Fibroblast of skin of scalp (primary cell): ENCODE results near the gene RNU1-2. TPM values are rescaled to one million over a fixed set of nuclear protein-coding genes. Genes with fewer than 3 reads are reported as not detected.
"Not testable (repeated sequence)": the region's sequence is repeated elsewhere in the genome, so short reads cannot be mapped to it uniquely, and the experiment has no call there.

Experiments
- DNase-seq: peaks from one replicate; pipeline ENCODE4 v3.0.0-alpha.2; 2013
- polyA plus RNA-seq, 2 experiments: library from polyadenylated mRNA; unstranded; fragments of 120-200 nt; gene quantifications; one replicate each; pipeline ENCODE4 v1.2.1, GENCODE V29; 2013; ENCODE audit not compliant: insufficient read length in 2 of 2

RNU1-2 gene
- polyA plus RNA-seq (2013, experiment 1 of 2; ENCODE audit: insufficient read length) = not detected
- polyA plus RNA-seq (2013, experiment 2 of 2; ENCODE audit: insufficient read length) = not detected

DNA sequence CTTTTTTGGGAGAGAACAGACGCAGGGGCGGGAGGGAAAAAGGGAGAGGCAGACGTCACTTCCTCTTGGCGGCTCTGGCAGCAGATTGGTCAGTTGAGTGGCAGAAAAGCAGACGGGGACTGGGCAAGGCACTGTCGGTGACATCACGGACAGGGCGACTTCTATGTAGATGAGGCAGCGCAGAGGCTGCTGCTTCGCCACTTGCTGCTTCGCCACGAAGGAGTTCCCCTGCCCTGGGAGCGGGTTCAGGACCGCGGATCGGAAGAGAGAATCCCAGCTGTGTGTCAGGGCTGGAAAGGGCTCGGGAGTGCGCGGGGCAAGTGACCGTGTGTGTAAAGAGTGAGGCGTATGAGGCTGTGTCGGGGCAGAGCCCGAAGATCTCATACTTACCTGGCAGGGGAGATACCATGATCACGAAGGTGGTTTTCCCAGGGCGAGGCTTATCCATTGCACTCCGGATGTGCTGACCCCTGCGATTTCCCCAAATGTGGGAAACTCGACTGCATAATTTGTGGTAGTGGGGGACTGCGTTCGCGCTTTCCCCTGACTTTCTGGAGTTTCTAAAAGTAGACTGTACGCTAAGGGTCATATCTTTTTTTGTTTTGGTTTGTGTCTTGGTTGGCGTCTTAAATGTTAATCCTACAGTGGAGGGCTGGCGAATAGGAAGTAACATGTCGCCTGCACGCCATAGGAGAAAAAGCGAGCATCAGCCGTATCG, at the start of gene RNU1-2:
Gene RNU1-2 (plus strand): TSS at position 383 of the 718 bp plus-strand sequence.
- peak; percentile 100 for DNase-seq

DNA sequence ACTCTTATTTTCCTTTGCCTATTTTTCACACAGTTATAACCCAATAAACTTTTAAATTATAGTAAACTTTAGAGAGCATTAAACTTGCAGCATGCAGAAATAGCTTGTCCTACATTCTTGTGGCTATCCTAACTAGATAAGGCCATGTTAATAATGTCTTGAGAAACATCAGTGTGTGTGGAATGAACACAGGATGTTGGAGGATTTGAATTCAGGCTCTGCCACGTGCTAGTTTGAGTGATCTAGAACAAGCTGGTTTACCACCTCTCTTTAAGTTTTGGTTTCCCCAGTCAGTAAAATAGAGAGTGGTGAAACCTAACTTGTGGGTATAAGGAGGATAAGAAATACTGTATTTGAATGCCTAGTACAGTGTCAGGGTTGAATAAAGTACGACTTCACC, 39.6 kb upstream of the RNU1-2 start:
- not testable (repeated sequence) for DNase-seq

DNA sequence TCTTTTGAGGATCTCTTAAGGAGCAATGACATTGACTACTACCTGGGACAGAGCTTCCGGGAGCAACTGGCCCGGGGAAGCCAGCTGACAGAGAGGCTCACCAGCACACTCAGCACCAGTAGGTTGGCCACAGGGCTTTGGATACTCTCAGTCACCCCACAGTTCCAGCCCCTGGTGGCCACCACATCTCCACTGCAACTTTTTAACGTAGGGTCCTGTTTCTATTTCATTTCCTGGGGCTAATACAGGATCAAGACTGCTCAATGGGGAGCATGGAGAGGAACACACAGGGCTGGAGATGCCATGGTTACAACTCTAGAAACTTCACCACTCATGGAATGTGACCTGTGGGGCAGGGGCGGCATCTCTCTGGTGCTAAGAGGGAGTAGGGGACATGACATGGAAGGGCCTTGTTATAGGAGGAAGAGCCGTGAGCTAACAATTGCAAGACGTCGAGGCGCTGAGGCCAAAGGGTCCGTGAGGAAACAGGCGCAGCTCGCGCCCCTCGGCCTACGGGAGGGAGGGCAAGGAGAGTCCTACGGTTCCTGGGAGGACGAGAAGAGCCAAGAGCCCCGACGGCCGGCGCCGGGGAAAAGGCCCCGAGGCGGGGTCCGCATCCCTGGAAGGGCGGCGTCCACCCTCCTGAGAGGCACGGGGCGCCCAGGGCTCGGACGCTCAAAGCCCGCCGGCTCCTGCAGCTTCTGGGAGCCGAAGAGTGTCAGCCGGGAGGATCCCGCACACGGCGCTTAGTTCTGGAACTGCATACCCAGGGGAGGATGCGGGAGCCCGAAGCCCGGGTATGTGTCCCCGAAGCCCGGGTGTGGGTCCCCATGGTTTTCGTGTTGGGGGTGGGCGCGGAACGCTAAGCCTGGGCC, 36.4 kb upstream of the RNU1-2 start:
- DNase-seq = not testable (repeated sequence)

DNA sequence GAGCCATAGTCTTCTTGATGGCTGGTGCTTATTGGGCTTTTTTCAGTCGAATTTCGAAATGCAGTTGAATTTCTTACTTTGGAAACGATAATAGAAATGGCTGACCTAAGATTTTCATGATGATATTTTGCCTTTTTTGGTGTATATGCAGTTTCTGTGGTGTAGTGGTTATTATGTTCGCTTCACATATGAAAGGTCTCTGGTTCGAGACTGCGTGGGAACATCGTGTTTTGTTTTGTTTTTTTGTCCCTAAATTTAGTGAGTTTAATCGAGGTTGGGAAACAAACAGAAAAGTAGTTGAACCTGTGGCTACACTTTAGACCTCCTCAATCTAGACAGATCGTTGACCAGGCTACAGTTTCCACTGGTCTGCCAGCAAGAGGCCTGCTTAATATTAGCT, 35.7 kb upstream of the RNU1-2 start:
- not testable (repeated sequence) for DNase-seq

DNA sequence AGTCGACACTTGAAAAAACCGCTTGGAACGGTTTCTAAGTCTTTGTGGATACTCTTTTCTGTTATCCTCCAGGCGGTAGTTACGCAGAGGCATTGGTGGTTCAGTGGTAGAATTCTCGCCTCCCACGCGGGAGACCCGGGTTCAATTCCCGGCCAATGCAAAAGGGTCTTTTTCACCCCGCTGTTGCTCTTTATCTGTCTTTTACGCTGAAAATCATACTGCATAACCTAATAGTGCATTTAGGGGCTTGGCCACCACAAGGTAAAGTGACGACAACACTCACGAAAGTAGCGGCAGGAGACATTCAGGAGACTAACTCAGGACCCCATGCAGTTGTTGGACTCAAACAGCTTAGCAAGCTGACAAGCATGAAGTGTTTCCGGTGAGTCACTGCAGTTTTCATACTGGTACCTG, 33.9 kb upstream of the RNU1-2 start:
- DNase-seq = not testable (repeated sequence)

DNA sequence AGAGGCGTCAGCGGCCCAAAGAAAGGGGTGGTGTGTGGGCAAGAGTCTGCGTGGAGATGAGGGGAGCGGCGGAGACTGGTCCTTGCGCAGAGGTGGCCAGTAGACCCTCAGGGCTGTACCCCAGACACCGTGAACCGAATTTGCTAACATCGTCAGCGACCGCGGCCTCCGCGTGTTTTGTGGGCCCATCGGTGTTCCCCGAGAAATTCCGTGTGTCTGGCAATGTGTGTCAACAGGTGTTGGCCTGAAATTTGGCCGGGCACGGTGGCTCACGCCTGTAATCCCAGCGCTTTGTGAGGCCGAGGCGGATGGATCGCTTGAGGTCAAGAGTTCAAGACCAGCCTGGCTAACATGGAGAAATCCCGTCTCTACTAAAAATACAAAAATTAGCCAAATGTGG, 33.4 kb upstream of the RNU1-2 start:
- DNase-seq = not testable (repeated sequence)

DNA sequence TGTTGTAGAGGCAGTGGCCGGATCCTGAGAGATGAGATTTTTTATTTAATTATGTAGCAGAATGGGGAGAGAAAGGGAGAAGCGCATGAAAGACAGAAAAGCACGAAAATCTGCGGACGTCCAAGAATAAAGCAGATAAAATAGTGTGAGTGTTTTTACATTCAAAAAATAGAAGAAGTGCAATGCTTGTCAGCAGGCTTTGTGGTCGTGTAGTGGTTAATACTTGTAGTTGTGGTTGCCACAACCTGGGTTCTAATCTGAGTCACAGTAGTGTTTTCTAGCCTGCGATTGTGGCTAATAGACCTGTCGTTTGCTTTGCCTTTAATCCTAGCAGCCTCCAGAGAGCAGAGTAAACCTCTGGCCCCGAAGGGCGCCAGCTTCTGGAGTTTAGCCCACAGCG, 32.8 kb upstream of the RNU1-2 start:
- DNase-seq = not testable (repeated sequence)

DNA sequence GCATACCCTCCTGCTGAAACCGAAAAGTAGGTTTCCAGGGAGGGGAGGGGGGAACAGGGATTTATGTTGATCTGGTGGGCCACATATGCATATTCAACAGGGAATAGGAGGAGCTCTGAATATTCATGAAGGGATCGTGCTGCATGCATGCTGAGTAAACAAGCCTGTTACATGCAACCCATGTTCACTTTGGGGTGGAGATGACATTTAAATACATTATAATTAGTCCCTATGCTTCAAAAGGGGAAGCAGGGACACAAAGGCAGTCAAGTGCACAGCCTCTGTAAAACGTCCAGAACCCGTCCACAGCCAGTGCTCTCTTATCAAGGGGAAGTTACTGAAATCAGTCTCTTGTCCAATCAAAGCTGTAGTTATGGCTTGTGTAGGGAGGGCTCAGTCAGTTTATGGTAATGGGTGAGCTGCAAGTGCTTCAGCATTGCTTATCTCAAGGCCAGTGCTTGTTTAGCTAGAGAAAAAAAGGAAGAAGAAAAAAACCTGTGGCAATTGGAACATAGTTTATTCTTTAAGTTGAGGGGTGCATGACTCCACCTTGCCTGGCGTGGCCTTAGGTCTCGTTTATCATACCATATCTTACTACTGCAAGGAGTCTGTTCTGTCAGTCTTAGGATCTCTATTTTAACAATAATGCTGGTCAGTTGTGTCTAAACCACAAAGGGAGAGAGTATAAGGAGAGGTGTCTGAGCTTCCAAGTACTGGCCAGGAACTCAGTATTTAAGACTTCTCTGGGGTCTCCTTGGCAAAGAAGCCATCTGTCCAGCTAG, 28.7 kb upstream of the RNU1-2 start:
- not testable (repeated sequence) for DNase-seq

DNA sequence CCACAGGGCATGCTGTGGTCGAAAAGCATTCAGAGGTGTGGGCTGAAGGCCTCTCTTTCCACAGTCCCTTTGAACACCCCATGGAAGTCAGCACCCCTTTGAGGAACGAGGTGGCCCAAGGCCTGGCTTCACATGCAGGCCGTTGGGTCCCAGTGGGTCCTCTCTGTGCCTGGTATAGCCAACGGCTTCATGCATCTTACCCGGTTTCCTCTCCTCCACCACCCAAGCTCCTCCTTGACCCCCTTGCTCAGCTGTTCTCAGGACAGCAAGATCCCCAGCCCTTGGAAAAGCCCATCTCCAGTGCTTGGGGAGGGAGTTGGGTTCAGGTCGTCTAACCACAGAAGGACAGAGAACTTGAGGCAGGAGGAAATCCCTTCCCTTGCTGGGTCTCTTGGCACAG, 27.0 kb upstream of the RNU1-2 start:
- DNase-seq = not testable (repeated sequence)

DNA sequence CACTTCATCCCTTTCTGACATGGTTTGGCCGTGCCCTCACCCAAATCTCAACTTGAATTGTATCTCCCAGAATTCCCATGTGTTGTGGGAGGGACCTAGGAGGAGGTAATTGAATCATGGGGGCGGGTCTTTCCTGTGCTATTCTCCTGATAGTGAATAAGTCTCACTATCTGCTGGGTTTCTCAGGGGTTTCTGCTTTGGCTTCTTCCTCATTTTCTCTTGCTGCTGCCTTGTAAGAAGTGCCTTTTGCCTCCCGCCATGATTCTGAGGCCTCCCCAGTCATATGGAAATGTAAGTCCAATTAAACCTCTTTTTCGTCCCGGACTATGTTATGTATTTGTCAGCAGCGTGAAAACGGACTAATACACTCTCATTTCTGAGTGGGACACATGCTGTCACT, 25.8 kb upstream of the RNU1-2 start:
- DNase-seq = not testable (repeated sequence)

DNA sequence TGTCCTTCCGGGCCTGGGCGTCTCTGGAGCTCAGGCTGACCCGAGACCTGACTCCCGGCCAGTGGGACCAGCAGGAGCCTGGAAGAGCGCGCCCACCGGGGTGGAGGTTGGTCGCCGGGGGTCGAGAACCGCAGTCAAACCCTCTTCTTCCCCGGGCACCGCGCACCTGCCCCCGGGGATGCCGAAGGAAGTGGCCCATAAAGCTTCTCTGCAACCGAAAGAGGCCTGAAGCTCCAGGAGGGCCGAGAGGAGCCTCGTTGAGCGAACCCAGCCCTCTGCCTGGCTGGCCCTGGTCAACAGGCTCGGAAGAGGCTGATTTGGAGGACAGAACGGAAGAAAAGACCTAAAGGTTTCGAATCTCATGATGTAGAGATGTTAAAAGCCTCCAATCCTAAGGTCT, 24.6 kb upstream of the RNU1-2 start:
- not testable (repeated sequence) for DNase-seq

DNA sequence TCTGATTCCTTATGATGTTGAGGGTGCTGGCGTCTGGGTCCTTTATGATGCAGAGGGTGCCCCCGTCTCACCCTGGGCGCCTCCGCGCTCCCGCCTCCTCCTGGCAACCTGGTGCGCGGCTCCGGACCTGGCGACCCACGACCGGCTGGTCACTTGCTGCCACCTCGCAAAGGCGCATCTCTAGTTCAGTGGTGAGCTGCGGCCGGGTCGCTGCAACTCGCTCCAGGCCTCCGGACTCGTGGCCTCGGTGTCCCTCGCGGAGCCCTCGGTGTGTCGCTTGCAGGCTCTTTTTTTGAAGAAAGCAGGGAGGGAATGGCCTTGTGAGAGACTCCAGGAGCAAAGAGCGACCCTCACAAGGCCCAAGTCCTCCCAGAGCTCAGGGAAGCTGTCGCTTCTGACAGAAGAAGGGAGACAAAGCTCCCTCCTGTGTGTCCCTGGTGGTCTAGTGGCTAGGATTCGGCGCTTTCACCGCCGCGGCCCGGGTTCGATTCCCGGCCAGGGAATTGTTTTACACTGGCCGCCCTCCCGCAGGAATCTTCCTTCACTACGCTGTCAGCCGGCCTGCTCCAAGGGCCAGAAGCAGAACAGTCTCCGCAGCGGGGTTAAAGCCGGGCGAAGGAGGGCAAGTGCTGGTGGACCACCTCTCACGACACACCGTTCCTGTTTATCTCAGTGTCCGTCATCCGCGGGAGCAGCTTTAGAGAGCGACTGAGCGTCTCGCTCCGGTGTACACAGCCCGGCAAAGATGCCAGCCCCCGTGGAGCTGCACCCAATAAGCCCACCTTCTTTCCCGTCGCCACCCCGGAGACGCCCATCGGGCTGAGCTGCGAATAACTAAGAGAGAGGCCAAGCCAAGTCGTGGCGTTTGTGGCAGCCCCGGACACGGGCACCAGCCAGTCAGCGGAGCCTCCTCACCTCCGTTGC, 23.4 kb upstream of the RNU1-2 start:
- peak; percentile 91 for DNase-seq

DNA sequence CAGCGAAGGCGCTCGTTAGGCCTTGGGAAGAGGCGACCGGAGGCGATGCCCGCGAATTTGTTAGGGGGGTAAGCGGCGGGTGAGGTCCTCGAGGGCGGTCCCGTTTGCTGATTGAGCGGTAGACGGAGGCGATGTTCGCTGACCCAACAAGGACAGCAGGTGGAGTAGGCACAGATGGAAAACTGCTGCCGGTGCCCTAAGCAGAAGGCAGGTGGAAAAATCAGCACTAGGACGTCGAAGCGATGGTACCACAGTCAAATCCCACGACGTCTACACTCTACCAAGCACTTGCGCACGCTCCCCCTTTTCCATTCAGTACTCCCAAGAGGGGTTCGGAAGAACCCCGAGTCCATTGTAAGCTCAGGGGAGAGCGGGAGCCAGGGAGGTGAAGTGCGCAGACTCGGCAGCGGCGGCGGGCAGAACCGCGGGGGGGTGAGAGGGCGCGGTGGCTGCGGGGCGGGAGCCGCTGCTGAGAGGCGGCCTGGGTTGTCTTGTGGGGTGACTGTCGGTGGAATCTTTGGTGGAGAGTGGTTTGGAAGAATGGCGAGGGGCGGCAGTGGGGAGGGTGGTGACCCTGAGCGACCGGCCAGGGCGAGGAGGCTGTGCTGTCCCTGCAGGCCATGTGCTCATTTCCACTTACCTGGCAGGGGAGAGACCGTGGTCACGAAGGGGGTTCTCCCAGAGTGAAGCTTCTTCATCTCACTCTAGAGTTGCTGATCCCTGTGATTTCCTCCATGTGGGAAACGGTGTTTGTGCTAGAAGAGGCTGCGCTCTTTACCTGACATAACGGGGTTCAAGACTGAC, 22.5 kb upstream of the RNU1-2 start:
- not testable (repeated sequence) for DNase-seq

DNA sequence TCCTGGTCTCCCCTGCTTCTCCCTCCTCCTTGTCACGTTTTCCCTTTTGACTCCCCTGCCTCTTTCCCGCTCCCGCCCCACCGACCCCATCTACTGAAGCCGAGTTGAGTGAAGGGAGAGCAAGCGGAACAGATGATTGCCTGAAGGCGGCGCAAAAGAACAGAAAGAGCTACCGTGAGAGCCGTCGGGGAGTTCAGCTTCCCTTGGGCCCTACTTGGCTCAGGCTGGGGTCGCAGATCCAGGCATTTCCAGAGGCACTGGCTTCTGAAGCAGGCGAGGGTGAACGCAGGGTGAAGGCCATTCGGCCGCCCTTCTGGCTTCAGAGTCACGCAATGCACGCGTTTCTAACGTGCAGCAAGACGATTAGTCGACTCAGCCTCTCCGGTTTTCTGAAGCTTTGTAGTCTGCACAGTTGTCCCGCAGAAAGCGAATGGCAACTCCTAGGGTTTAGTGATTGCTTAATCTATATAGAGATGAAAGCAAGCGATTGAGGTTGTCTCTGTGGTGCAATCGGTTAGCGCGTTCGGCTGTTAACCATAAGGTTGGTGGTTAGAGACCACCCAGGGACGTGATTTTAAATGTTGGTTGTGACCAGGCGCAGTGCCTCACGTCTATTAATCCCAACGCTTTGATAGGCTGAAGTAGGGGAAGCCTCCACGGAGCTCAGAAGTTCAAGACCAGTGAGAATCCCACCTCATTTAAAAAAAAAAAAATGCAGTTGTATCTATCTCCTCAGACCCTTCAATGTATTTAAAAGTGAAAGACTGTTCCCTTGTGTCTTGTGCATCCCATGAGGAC, 20.6 kb upstream of the RNU1-2 start:
- not testable (repeated sequence) for DNase-seq

DNA sequence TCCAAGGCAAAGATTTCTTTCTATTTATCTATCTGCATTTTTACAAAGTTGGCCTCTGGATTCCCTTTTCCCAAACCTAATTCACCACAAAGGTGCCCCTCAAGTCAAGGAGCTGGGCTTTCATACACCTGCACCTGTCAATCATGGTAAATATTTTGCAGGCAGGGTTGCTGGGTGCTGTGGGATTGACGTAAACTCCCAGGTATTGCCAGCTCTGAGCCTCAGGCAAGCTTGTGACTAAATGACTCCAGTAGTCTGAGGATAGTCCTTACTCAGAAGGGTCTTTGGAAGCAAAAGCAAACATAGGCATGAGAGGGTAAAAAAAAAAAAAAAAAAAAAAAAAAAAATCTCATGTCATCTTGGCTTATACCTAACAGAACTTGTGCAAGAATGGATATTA, 14.0 kb upstream of the RNU1-2 start:
- DNase-seq = not testable (repeated sequence)

DNA sequence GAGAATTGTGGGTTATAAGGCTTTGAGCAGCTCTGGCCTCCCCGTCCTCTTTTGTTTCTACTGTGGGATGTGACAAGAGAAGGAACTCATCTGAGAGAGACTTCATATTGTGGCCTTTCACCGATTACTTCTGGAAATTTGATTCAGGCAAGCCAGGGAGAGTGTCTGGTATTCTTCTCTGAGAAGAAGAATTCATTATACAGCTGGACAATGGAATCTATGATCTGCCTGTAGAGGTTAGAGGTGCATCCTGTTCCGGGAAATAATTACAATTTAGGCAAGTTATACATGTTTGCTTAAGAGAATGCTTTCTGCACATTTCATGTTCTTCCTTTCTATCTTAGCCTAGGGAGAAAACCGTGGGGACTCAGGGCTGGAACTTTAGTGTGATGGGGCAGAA, 12.8 kb upstream of the RNU1-2 start:
- DNase-seq = no peak

DNA sequence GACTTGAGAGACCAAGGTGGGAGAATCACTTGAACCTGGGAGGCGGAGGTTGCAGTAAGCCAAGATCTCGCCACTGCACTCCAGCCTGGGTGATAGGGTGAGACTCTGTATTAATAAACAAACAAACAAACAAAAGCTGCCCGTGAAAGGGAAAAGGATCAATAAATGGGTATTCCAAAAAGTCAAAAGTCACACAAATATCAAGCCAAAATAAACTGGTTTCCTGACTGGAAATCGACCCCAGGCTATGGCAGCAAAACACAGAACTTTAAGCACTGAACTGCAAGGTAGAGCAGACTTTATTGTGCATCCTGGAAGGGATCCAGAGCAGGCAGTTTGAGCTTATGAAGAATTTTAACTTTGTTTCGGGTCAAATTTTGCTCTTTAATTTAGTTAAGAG, 11.3 kb upstream of the RNU1-2 start:
- not testable (repeated sequence) for DNase-seq

DNA sequence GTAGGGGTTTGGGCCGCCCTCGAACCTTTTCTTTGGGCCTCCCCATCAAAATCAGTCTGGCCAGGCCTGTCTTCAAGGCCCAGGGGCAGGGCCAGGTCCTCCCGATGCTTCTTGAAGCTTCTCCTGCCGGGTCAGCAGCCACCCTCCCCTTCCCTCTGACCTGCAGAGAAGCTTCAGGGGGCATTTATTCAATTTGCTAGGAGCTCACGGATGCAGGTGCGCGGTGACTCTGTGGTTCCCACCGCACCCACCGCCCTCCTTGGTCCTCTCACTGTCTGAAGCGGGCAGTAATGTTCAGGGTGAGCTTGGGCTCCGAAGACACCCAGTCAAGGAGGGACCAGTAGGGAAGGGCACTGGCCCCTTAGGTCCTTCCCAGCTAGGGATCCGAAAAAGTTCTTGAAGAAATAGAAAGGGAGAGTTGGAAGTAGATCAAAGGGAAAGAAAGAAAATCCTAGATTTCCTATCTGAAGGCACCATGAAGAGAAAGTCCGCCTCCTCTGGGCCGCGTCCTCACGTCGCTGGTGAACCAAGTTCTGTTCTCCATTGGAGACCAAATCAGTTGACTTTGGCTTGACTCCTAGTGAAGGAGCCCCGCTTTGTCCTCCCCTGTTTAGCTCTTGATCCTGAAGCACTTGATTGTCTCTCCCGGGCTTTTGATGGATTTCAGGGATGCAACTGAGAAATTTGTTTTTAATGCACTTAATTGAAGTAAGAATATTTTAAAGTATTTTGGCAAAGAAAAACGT, 8.7 kb upstream of the RNU1-2 start:
- DNase-seq = no peak
